PC-9 (cell line): ENCODE results near the gene PSMB7. TPM values are rescaled to one million over a fixed set of nuclear protein-coding genes. Genes with fewer than 3 reads are reported as not detected.

Source experiments
- BruUV-seq: library from RNA; stranded (reverse); fragments of 400-500 nt; replicated peaks from 2 replicates; lab custom pipeline; 2021; lab: Mats Ljungman, UMichigan
- CTCF ChIA-PET: fragments of 300-600 bp; sonication (Branson Sonifier 250); formaldehyde crosslinking; loops from one replicate; lab custom pipeline; 2022; ENCODE audit warnings: antibody characterized with exemption; lab: Charles Lee
- POLR2A ChIA-PET: fragments of 300-600 bp; sonication (Branson Sonifier 250); formaldehyde crosslinking; loops from one replicate; lab custom pipeline; 2022; ENCODE audit warnings: antibody characterized with exemption; ENCODE audit not compliant: unreplicated experiment; lab: Charles Lee
- DNase-seq, 2 experiments: peaks; one replicate each; pipeline versions ENCODE4 v3.0.0 to v3.0.0-alpha.2; 2015 to 2022; ENCODE audit warnings: mixed read lengths in 1 of 2
- H2AFZ ChIP-seq: fragments of 200-600 bp; sonication (generic); 2 replicates; pipeline ENCODE4 v1.8.1; 2017; ENCODE audit warnings: antibody characterized with exemption
- H3F3A ChIP-seq: fragments of 200-600 bp; sonication (generic); 2 replicates; pipeline ENCODE4 v1.8.1; 2017; ENCODE audit warnings: antibody characterized with exemption, mild to moderate bottlenecking, low read depth; ENCODE audit not compliant: insufficient read depth
- H3K27ac ChIP-seq: fragments of 200-600 bp; sonication (generic); 2 replicates; pipeline ENCODE4 v1.6.1; 2016; ENCODE audit warnings: mixed run types
- H3K27me3 ChIP-seq: fragments of 200-600 bp; sonication (generic); 2 replicates; pipeline ENCODE4 v1.6.1; 2016; ENCODE audit warnings: low read depth, mixed run types; ENCODE audit not compliant: insufficient read depth
- H3K36me3 ChIP-seq: fragments of 200-600 bp; sonication (generic); 2 replicates; pipeline ENCODE4 v1.6.1; 2016; ENCODE audit warnings: low read depth, mixed run types
- H3K4me1 ChIP-seq: fragments of 200-600 bp; sonication (generic); replicated peaks from 2 replicates; pipeline ENCODE4 v1.6.1; 2016; ENCODE audit warnings: mixed run types; ENCODE audit not compliant: insufficient read depth
- H3K4me2 ChIP-seq: fragments of 200-600 bp; sonication (generic); 2 replicates; pipeline ENCODE4 v1.6.1; 2017; ENCODE audit warnings: mixed run types
- H3K4me3 ChIP-seq: fragments of 200-600 bp; sonication (generic); 2 replicates; pipeline ENCODE4 v1.6.1; 2016; ENCODE audit warnings: mixed run types
- H3K79me2 ChIP-seq: fragments of 200-600 bp; sonication (generic); 2 replicates; pipeline ENCODE4 v1.6.1; 2017; ENCODE audit warnings: low read depth, mixed run types
- H3K9me2 ChIP-seq: fragments of 200-600 bp; sonication (generic); 2 replicates; pipeline ENCODE4 v1.8.1; 2017; ENCODE audit warnings: mild to moderate bottlenecking; ENCODE audit not compliant: insufficient read depth
- H3K9me3 ChIP-seq: fragments of 200-600 bp; sonication (generic); 2 replicates; pipeline ENCODE4 v1.8.1; 2016; ENCODE audit warnings: low read depth; ENCODE audit not compliant: insufficient read depth
- H4K20me1 ChIP-seq: fragments of 200-600 bp; sonication (generic); 2 replicates; pipeline ENCODE4 v1.8.1; 2017; ENCODE audit not compliant: insufficient read depth
- CTCF ChIP-seq: fragments of 200-600 bp; sonication (generic); conservative IDR thresholded peaks from 2 replicates; pipeline ENCODE4 v1.6.1; 2017; ENCODE audit warnings: mixed run types, antibody characterized with exemption, mild to moderate bottlenecking, moderate library complexity
- EZH2 ChIP-seq: fragments of 200-600 bp; sonication (generic); IDR thresholded peaks from 2 replicates; pipeline ENCODE4 v1.8.0; 2017; ENCODE audit warnings: antibody characterized with exemption, low read depth
- intact Hi-C: fragments of 100-400 bp; cut with micrococcal nuclease; formaldehyde crosslinking; loops from one replicate; pipeline ENCODE4 v1.10.0; 2022; ENCODE audit not compliant: unreplicated experiment
- total RNA-seq: library from RNA; stranded (reverse); gene quantifications from 2 replicates; pipeline ENCODE4 v1.2.3, GENCODE V29; 2021

The PSMB7 gene
- total RNA-seq, 1 experiment from 2014 or later: 359 TPM

- Histone ChIP-seq H2AFZ (no peak overlapping the region), H3K4me1 (no peaks in the 10 kb centered on the region), H4K20me1 (no peaks in the 10 kb centered on the region), H3K4me2 (no peak overlapping the region), H3K9me3 (no peaks in the 10 kb centered on the region), H3K36me3 (no peaks in the 10 kb centered on the region), H3K27me3 (no peaks in the 10 kb centered on the region), H3K9me2 (no peaks in the 10 kb centered on the region), H3K79me2 (no peaks in the 10 kb centered on the region), H3K4me3 (no peak overlapping the region), H3K27ac (no peak overlapping the region), H3F3A (no peaks in the 10 kb centered on the region)
- TF ChIP-seq EZH2: no peak
- no peak for DNase-seq
- no TSS peak for BruUV-seq
- ChIA-PET CTCF (interaction anchor here (0.7 kb wide), 1 partner anchor 8 kb away, joined by 4 read pairs; no protein-coding TSS in a partner anchor), POLR2A (no interaction called here)
- intact Hi-C loops: no loop called here
Measured at GRCh38 chr9:124438091-124438490, 22.8 kb upstream of the PSMB7 start.

- no peak overlapping the region for H3K27ac ChIP-seq
- intact Hi-C loops: no loop called here
- no peaks in the 10 kb centered on the region for H3K4me1 ChIP-seq
- H3K36me3 ChIP-seq: no peaks in the 10 kb centered on the region
- no peaks in the 10 kb centered on the region for H3K27me3 ChIP-seq
- H3K9me2 ChIP-seq: no peaks in the 10 kb centered on the region
- H3K4me3 ChIP-seq: no peak overlapping the region
- H3K9me3 ChIP-seq: no peaks in the 10 kb centered on the region
- CTCF ChIA-PET: no interaction called here
- no peak for DNase-seq
- no peaks in the 10 kb centered on the region for H3F3A ChIP-seq
- TF ChIP-seq EZH2 (no peak), CTCF (no peak)
- H4K20me1 ChIP-seq: no peaks in the 10 kb centered on the region
- H2AFZ ChIP-seq: no peak overlapping the region
- no TSS peak for BruUV-seq
- H3K4me2 ChIP-seq: no peak overlapping the region
- POLR2A ChIA-PET: no interaction called here
- no peaks in the 10 kb centered on the region for H3K79me2 ChIP-seq
Measured at GRCh38 chr9:124437086-124437485, 21.8 kb upstream of the PSMB7 start.

- no peaks in the 10 kb centered on the region for H3K9me3 ChIP-seq
- no peak for DNase-seq
- no peaks in the 10 kb centered on the region for H3K4me1 ChIP-seq
- no peaks in the 10 kb centered on the region for H3F3A ChIP-seq
- H2AFZ ChIP-seq: no peak overlapping the region
- intact Hi-C loops: no loop called here
- H3K79me2 ChIP-seq: no peaks in the 10 kb centered on the region
- CTCF ChIA-PET: no interaction called here
- BruUV-seq: no TSS peak
- no peak for TF ChIP-seq EZH2
- TF ChIP-seq CTCF: no peak
- H3K4me2 ChIP-seq: no peak overlapping the region
- no peaks in the 10 kb centered on the region for H3K36me3 ChIP-seq
- no peak overlapping the region for H3K4me3 ChIP-seq
- H3K27me3 ChIP-seq: no peaks in the 10 kb centered on the region
- H4K20me1 ChIP-seq: no peaks in the 10 kb centered on the region
- POLR2A ChIA-PET: interaction anchor here (0.7 kb wide), 1 partner anchor 374 kb away, joined by 37 read pairs; no protein-coding TSS in a partner anchor
- no peaks in the 10 kb centered on the region for H3K9me2 ChIP-seq
- H3K27ac ChIP-seq: no peak overlapping the region
Measured at GRCh38 chr9:124436320-124436719, 21.1 kb upstream of the PSMB7 start.

DNA sequence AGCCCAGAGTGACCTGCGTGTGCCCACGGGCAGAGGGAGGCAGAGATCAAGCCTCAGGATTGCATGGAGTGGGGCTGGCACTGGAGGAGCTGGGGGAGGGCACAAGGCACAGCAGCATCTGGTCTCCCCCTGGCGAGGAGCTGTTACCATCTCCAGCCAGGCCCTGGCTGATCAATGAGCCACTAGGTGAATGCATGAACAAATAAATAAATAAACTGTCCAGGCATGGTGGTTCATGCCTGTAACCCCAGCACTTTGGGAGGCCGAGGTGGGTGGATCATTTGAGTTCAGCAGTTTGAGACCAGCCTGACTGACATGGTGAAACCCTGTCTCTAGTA lies 14.3 kb upstream of the PSMB7 start:
- H3K9me3 ChIP-seq: no peaks in the 10 kb centered on the region
- no peaks in the 10 kb centered on the region for H4K20me1 ChIP-seq
- H3K4me1 ChIP-seq: no peaks in the 10 kb centered on the region
- no peaks in the 10 kb centered on the region for H3K9me2 ChIP-seq
- TF ChIP-seq CTCF: no peak
- TF ChIP-seq EZH2: no peak
- H3K36me3 ChIP-seq: no peaks in the 10 kb centered on the region
- ChIA-PET CTCF (no interaction called here), POLR2A (no interaction called here)
- H3K27me3 ChIP-seq: no peaks in the 10 kb centered on the region
- no peak for DNase-seq
- no peak overlapping the region for H3K27ac ChIP-seq
- no peak overlapping the region for H3K4me3 ChIP-seq
- H3K4me2 ChIP-seq: no peak overlapping the region
- no TSS peak for BruUV-seq
- H2AFZ ChIP-seq: no peak overlapping the region
- H3K79me2 ChIP-seq: no peaks in the 10 kb centered on the region
- H3F3A ChIP-seq: no peaks in the 10 kb centered on the region
- intact Hi-C loops: no loop called here
